CD4-positive, alpha-beta T cell treated with Interleukin-4 for 1 hour (primary cell): ENCODE data around the gene NPL.

Experiments used
- DNase-seq, 2 donors: peaks; one replicate each; pipeline ENCODE4 v3.0.0-alpha.2; 2020 to 2022

NPL gene

DNA sequence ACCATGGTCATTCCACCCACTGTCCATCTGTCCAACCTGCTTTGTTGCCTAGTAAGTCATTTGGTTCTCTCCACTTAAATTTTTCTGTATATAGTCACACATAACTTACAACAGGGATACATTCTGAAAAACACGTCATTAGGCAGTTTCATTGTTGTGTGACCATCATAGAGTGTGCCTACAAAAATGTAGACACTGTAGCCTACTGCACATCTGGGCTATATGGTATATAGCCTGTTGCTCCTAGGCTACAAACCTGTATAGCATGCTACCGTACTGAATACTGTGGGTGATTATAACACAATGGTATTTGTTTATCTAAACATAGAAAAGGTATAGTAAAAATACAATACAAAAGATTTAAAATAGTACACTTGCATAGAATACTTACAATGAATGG is 10.0 kb upstream of the NPL start:
- DNase-seq, result no peak

DNA sequence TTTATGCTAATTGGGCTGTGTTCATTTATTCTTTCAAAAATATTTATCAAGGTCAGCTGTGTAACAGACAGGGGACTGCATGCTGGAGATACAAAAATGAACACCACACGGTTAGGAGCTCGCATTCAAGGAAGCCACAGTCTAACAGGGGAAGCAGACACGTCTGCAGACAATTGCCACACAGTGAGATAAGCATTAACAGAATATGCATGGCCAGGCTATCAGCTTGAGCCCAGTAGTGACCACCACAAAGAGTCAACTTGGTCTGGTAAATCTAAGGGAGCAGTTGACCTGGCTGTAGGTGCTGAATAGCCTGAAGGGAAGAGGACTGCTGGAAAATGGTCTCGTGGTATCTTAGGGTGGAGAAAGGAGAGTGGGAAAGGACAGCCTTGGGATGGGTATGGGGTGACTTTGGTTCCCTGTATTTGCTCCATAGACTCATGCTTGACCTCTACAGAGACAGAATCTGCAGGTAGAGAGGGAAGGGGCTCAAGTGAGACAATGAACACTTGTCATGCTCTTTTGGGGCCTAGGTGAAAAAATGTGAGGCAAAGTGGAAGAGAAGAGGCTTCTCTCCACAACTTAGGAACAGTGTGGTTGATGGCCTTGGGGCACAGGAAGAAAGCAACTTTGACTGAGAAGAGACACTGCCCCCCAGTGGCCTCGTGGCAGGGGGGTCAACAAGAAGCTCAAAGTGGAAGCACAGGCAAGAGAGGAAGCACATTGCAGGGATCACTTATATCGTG is 7.6 kb upstream of the NPL start:
- peak; percentile 69 for DNase-seq

- DNase-seq, result no peak
Measured at GRCh38 chr1:182782587-182782913, 7.0 kb upstream of the NPL start.

DNA sequence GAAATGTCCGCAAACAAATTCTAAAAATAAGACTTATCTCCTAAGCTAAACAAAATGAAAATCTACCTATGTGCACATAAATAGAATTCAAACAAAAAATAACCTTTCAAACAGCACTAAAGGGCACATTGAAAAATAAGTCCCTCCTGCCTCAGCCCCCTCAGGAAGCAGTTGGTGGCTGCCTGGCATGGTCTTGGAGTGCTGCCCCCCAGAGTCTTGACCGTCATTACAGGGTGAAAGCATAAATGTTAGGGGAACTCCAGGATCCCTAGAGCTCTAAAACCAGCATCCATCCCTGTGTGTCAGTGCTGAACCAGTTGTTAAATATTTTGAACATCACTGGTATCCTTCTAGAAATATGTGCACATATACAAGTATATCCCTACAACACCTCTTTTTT is 6.5 kb upstream of the NPL start:
- DNase-seq, result no peak

DNA sequence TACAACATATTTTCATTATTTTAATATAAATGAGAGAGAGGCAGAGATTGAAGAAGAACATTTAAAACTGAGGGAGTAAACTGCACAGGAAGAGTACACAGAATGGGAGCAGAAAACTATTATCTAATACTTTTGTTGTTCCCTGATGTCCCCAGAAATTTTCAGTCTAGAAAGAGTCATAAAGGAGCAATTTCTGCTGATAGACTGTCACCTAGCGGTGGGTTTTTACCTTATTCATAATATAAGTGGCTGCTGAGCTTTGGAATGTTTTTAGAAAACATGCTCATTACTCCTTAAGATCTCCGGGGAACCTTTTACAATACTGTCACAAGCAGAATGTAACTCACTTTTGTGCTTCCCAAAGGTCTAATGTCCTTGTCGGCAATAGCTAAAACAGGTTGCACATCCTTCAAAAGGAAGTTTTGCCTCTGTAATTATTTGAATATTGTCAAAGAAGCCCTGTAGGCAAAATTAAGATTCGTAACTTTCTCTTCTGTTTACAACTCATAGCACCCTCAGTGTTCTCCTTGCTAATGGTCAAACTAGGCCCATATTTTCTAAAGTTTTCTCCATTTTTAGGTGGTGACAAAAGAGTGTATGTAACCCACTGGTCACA is 4.9 kb upstream of the NPL start:
- peak in 1 of 2 donors; percentile 67 for DNase-seq

DNA sequence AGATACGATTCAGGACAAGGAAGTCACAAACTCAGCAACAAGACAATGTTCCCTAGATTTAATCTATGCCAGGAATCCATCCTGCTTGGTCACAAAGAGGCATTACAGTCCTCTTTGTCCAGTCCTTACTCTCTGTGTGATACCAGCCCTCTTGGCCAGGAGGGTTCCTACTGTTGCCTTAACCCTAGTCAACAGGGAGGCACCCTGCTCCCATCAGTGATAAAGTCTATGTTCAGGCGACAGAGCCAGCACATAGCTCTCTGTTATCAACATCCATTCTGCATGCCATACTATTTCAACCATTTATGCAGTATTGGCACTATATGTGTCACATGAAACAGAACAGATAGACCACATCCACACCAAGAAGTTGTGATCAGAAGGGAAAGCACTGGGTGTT is 4.4 kb upstream of the NPL start:
- DNase-seq, result no peak

DNA sequence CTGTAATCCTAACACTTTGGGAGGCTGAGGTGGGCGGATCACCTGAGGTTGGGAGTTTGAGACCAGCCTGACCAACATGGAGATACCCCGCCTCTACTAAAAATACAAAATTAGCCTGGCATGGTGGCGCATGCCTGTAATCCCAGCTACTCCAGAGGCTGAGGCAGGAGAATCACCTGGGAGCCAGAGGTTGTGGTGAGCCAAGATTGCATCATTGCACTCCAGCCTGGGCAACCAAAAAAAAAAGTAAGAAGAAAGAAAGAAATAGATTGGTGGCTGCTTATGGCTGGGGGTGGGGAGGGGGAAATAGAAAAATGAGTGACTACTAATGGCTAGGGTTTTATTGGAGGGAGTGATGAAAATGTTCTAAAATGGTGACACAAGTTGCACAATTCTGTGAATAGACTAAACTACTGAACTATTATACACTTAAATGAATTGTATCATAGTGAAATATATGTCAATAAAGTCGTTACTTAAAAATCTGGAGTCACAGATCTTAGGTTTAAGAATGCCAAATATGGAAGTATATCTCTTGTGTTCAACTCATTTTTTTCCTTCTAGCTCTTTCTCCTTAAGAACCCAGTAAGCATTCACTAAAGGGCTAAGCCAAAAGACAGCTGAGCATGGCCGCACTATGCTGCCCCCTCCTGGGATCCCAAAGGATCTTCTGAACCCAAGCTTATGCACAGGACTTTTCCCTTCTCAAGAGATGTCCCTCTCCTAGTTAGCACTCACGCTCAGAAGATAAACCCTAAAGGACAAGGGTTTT is 3.2 kb upstream of the NPL start:
- DNase-seq, result peak; percentile 28 to 34

DNA sequence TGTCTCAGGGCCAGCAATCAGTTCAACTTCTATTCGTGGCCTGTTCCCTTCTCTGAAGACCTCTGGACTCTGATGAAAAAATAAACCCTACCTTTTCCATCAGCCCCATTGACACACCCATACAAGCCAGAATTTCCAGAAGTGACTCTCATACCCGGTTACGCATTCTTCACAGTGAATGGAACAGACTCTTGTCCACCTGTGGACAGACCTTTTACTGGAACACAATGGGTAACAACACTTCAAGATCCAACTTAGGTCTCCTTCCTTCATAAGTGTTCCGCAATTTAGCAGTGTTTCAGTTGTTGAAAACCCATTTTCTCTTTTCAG is 2.6 kb upstream of the NPL start:
- no peak for DNase-seq

- DNase-seq, result no peak
Measured at GRCh38 chr1:182791281-182792179, 2.0 kb downstream of the NPL start.

DNA sequence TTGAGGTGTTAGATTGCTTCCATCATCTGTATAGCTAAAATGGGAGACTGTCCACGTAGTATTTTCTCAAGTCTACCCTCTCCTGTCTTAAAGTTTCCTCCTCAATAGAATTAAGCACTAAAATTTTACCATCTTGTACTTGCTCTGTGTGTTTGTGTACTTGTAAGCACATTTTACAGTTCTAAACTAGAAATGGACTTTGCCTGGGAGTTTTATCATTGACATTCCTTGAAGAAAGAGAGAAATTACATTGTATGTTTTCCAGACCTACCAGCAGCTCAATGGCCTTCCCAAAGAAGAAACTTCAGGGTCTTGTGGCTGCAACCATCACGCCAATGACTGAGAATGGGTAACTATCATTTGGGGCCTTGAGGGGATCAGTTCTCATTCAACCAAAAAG is 4.5 kb downstream of the NPL start:
- DNase-seq, result no peak

DNA sequence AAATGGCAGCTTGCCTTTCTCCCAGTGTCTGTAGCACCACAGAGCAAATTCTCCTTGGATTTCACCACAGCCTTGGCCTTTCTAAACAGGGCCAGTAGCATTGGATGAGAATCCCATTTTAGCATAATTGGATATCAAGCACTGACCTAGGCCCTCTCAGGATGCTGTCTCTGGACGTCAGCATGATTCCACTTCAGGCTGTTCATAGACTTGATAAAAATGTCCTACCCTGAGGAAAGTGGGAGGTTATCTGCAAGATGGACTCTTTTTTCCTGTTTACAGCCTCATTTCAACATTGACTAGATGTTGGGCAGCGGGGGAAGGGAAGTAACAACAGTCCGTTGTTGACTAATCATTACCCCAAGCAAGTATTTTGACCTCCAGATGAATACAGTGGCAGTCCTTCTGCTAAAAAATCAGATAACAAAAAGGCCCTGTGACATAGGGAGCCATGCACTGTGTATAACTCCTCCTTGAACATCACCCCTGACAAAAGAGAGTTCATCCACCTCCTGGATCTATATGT is 5.2 kb downstream of the NPL start:
- DNase-seq, result peak in 1 of 2 donors; percentile 14

GRCh38 chr1:182795563-182796228 is 6.1 kb downstream of the NPL start:
- peak; percentile 19 to 51 for DNase-seq

- DNase-seq, result no peak
Measured at GRCh38 chr1:182802006-182802803, 12.6 kb downstream of the NPL start.

DNA sequence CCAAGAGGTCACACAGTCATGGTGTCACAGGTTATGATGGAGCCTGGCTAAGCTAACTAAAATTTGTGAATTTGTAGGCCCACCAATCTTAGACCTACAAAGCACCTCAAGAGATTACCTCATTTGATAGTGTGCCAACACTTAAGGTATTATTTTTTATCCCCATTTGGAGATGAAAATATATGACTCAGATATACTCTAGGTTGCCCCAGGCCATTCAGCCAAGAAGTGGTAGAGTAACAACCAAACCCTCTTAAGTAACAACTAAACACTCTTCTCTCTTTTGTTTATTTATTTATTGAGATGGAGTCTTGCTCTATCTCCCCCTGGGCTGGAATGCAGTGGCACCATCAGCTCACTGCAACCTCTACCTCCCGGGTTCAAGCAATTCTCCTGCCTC is 14.3 kb downstream of the NPL start:
- no peak for DNase-seq

GRCh38 chr1:182806015-182806678 is 16.6 kb downstream of the NPL start:
- no peak for DNase-seq

- no peak for DNase-seq
Measured at GRCh38 chr1:182807907-182808306, 18.3 kb downstream of the NPL start.

- DNase-seq, result no peak
Measured at GRCh38 chr1:182809414-182809957, 19.9 kb downstream of the NPL start.

GRCh38 chr1:182811975-182812722 is 22.6 kb downstream of the NPL start:
- DNase-seq, result no peak

GRCh38 chr1:182816863-182817262 is 27.3 kb downstream of the NPL start:
- no peak for DNase-seq

- DNase-seq, result no peak
Measured at GRCh38 chr1:182817802-182818201, 28.2 kb downstream of the NPL start.
